Type B pancreatic cell (in vitro differentiated cells): Measurements from ENCODE around the gene ALPI. TPM values are rescaled to one million over a fixed set of nuclear protein-coding genes. Genes with fewer than 3 reads are reported as not detected.
A peak's percentile ranks its signal among the peaks of the same experiment; 100 is the strongest.

Source experiments
- DNase-seq: peaks from one replicate; pipeline ENCODE4 v3.0.0; 2021; ENCODE audit warnings: mixed read lengths; ENCODE audit not compliant: unreplicated experiment; ENCODE audit errors: extremely low spot score
- H3K27ac Mint-ChIP-seq: 2 replicates; pipeline ENCODE4 v1.8.0; 2021; ENCODE audit warnings: mild to moderate bottlenecking, mixed read lengths
- H3K27me3 Mint-ChIP-seq: 2 replicates; pipeline ENCODE4 v1.8.0; 2021; ENCODE audit warnings: mixed read lengths
- H3K36me3 Mint-ChIP-seq: 2 replicates; pipeline ENCODE4 v1.8.0; 2021; ENCODE audit warnings: mixed read lengths
- H3K4me1 Mint-ChIP-seq: one replicate; pipeline ENCODE4 v1.8.0; 2021; ENCODE audit warnings: mixed read lengths; ENCODE audit not compliant: unreplicated experiment
- H3K4me3 Mint-ChIP-seq: 2 replicates; pipeline ENCODE4 v1.8.0; 2021; ENCODE audit warnings: mild to moderate bottlenecking, mixed read lengths
- H3K9me3 Mint-ChIP-seq: 2 replicates; pipeline ENCODE4 v1.8.0; 2021; ENCODE audit warnings: mixed read lengths
- total RNA-seq: library from RNA; stranded (reverse); gene quantifications from 2 replicates; pipeline ENCODE4 v1.2.1, GENCODE V29; 2021; ENCODE audit warnings: low replicate concordance
- TF ChIP-seq, protein P1 (sequence below): fragments of 200-600 bp; sonication (generic); conservative IDR thresholded peaks from 2 replicates; pipeline ENCODE4 v1.5.0; 2021; ENCODE audit warnings: antibody characterized with exemption, mild to moderate bottlenecking

ALPI gene
- total RNA-seq, 1 donor from 2014 or later = 1.5 TPM

DNA sequence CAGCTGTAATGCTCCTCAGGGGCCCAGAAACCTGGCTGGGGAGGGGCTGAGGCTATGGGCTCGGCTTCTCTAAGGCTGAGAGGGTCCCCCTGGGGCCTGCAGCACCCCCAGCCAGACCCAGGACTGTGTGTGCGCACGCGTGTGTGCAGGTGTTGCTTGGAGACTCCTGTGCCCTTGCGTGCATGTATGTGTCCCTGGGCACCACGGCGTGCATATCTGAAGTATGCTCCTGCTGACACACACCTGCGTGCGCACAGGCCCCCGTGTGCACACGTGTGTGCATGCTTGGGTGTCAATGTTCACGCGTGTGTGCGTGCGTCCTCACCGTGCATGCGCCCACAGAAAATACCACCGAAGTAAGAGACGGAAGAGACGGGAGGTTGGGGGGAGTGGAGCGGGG lies 46.6 kb downstream of the ALPI start:
- Mint-ChIP-seq H3K9me3 (no peaks in the 10 kb centered on the region), H3K27ac (peak overlapping the region; percentile 61), H3K27me3 (peaks cover 62% of the 10 kb centered on the region), H3K4me3 (peak overlapping the region; percentile 84), H3K36me3 (no peaks in the 10 kb centered on the region), H3K4me1 (peaks cover 9% of the 10 kb centered on the region)
- DNase-seq = no peak
- TF ChIP-seq, protein P1, sequence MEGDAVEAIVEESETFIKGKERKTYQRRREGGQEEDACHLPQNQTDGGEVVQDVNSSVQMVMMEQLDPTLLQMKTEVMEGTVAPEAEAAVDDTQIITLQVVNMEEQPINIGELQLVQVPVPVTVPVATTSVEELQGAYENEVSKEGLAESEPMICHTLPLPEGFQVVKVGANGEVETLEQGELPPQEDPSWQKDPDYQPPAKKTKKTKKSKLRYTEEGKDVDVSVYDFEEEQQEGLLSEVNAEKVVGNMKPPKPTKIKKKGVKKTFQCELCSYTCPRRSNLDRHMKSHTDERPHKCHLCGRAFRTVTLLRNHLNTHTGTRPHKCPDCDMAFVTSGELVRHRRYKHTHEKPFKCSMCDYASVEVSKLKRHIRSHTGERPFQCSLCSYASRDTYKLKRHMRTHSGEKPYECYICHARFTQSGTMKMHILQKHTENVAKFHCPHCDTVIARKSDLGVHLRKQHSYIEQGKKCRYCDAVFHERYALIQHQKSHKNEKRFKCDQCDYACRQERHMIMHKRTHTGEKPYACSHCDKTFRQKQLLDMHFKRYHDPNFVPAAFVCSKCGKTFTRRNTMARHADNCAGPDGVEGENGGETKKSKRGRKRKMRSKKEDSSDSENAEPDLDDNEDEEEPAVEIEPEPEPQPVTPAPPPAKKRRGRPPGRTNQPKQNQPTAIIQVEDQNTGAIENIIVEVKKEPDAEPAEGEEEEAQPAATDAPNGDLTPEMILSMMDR = no peak

DNA sequence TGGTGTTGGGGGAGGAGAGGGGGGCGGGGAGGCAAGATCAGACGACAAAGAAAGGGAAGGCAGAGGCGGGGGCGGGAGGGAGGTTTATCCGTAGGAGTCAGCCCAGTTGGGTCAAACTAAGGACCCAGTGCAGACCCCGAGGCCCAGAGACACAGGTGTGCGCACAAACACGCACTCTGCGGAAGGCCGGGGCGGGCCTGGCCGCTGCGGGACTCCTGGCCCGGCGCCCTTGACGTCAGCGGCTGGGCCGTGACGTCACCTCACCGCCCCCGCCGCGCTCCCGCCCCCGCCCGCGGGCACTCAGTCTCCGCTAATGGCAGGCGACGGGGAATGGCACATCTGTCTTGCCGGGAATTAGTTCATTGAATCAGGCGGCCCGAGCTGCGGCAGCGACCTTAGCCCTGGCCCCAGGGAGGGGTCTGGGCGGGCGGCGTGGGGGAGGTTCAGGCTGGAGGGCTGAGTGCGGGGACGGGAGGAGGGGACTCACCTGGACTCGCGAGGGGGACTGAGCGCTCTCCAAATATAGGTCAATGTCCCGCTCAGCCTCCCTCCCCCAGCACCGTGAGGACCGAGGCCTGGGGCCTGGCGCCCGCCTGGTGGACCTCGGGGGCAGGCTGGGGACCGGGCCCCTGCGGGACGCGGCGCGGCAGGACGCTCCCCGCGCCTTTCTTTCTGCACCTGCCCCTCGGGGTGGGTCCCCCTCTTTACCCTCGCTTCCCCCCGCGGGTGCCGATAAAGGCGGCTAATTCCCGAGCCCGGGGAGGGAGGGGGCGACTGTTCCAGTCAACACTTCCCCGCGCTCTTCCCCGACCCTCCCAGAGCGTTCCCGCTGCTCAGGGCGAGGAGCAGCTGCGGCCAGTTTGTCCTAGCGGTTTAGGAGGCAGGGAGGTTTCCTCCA lies 47.2 kb downstream of the ALPI start:
- peaks cover 67% of the 10 kb centered on the region for H3K27me3 Mint-ChIP-seq
- peaks cover 9% of the 10 kb centered on the region for H3K4me1 Mint-ChIP-seq
- H3K36me3 Mint-ChIP-seq = no peaks in the 10 kb centered on the region
- TF ChIP-seq, protein P1 = no peak
- H3K9me3 Mint-ChIP-seq = no peaks in the 10 kb centered on the region
- peak overlapping the region; percentile 66 for H3K4me3 Mint-ChIP-seq
- peak overlapping the region; percentile 61 for H3K27ac Mint-ChIP-seq
- DNase-seq = no peak

DNA sequence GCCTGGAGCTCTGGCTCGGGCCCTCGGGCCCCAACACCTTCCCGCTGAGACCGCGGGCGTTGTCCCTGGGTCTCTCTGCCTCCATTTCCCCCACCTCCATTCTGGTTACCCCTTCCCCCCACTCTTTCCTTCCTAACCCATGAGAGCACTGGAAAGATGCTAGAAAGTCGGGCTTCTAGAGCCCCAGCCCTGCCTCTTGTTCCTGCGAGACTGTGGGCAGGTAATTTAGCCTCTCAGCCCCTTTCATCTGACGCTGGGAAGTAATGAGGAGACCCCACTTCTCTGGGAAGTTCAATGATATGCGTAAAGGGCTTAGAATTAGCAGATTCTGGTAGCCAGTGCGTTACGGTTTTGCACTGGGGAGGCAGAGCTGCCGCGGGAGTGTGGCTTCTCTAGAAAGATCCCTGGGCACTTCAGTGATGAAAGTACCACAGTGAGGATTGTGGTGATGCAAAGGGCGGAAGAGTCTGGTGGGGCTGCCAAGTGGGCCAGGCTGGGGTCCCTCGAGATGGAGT lies 47.9 kb downstream of the ALPI start:
- Mint-ChIP-seq H3K36me3 (no peaks in the 10 kb centered on the region), H3K27me3 (peaks cover 65% of the 10 kb centered on the region), H3K27ac (peak overlapping the region; percentile 50), H3K4me1 (peaks cover 9% of the 10 kb centered on the region), H3K4me3 (peak overlapping the region; percentile 66), H3K9me3 (no peaks in the 10 kb centered on the region)
- no peak for DNase-seq
- TF ChIP-seq, protein P1 = no peak

DNA sequence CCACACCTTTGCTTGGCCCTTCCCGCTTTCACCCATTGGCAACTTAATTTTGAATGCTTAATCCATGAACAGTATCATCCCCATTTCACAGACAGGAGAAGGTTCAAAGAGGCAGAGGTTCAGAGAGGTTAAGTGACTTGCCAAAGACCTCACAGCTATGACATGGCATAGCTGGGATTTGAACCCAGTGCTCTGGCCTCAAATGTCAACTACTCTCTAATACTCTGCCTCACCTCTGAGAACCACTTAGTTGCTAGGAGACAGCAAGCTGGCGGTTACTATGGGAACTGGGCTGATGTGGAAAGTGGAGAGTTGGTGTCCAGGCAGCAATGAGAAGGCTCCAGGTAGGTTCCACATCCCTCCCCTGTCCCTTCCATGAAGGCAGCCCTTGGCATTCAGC lies 48.5 kb downstream of the ALPI start:
- TF ChIP-seq, protein P1 = no peak
- H3K4me1 Mint-ChIP-seq = peaks cover 9% of the 10 kb centered on the region
- no peaks in the 10 kb centered on the region for H3K9me3 Mint-ChIP-seq
- no peaks in the 10 kb centered on the region for H3K36me3 Mint-ChIP-seq
- H3K27me3 Mint-ChIP-seq = peaks cover 65% of the 10 kb centered on the region
- H3K27ac Mint-ChIP-seq = peak overlapping the region; percentile 50
- DNase-seq = no peak
- no peak overlapping the region for H3K4me3 Mint-ChIP-seq

DNA sequence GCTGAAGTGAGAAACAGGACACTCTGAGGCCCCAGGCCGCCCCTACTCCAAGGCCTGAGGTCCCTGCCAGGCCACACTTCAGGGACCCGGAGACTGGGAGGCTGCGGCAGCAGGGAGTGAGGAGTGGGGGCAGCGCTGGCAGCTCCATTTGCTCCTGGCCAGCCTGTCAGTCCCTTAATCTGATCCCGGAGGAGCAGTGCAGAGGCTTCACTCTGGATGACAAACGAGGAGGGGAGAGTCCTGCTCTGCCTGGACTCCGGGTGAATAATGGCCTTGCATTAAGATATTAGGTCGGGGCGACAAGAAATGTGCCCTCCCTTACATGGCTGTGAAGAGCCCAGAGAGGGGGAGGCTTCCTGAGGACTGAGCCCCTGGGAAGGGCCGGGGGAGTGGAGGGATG lies 49.9 kb downstream of the ALPI start:
- no peaks in the 10 kb centered on the region for H3K9me3 Mint-ChIP-seq
- peaks cover 9% of the 10 kb centered on the region for H3K4me1 Mint-ChIP-seq
- H3K36me3 Mint-ChIP-seq = no peaks in the 10 kb centered on the region
- peaks cover 67% of the 10 kb centered on the region for H3K27me3 Mint-ChIP-seq
- H3K27ac Mint-ChIP-seq = no peak overlapping the region
- TF ChIP-seq, protein P1 = no peak
- H3K4me3 Mint-ChIP-seq = no peak overlapping the region
- DNase-seq = no peak
